H1 (cell line): ENCODE results near the gene ZNF277. TPM values are rescaled to one million over a fixed set of nuclear protein-coding genes. Genes with fewer than 3 reads are reported as not detected.

Experiments
- CTCF ChIA-PET: fragments of 300-600 bp; sonication (Branson Sonifier 250); formaldehyde crosslinking; loops from one replicate; lab custom pipeline; 2021; ENCODE audit not compliant: partially characterized antibody; lab: Charles Lee
- POLR2A ChIA-PET: fragments of 300-600 bp; sonication (Branson Sonifier 250); formaldehyde crosslinking; loops from one replicate; lab custom pipeline; 2021; ENCODE audit warnings: inconsistent platforms; ENCODE audit not compliant: partially characterized antibody; lab: Charles Lee
- DNase-seq, 2 experiments: peaks; one replicate each; pipeline versions ENCODE4 v3.0.0 to v3.0.0-alpha.2; 2010 to 2022; ENCODE audit warnings: low spot score in 2 of 2, low read depth in 1 of 2, mixed read lengths in 1 of 2
- FAIRE-seq: peaks from 2 replicates; lab custom pipeline; 2011; peaks lifted over from hg19 to GRCh38; lab: Jason Lieb, UNC
- H2AFZ ChIP-seq: 2 replicates; pipeline ENCODE4 v1.8.1; 2012; ENCODE audit warnings: low read length, inconsistent platforms
- H2AK5ac ChIP-seq: 2 replicates; pipeline ENCODE4 v1.6.1; 2013; ENCODE audit warnings: low read depth, low read length
- H2BK120ac ChIP-seq: replicated peaks from 2 replicates; pipeline ENCODE3; 2013; ENCODE audit warnings: low read depth, low read length, inconsistent platforms
- H2BK12ac ChIP-seq: 2 replicates; pipeline ENCODE4 v1.6.1; 2013; ENCODE audit warnings: low read depth, low read length
- H2BK15ac ChIP-seq: 2 replicates; pipeline ENCODE4 v1.6.1; 2013; ENCODE audit warnings: low read length
- H2BK20ac ChIP-seq: 2 replicates; pipeline ENCODE4 v1.6.1; 2013; ENCODE audit warnings: low read length
- H2BK5ac ChIP-seq: 2 replicates; pipeline ENCODE4 v1.6.1; 2013; ENCODE audit warnings: low read depth, low read length
- H3K14ac ChIP-seq: 2 replicates; pipeline ENCODE4 v1.6.1; 2013; ENCODE audit warnings: inconsistent platforms; ENCODE audit not compliant: insufficient read length
- H3K18ac ChIP-seq: 2 replicates; pipeline ENCODE4 v1.6.1; 2013; ENCODE audit warnings: low read length; ENCODE audit errors: extremely low read depth
- H3K23ac ChIP-seq: 2 replicates; pipeline ENCODE4 v1.6.1; 2013; ENCODE audit warnings: inconsistent platforms; ENCODE audit not compliant: insufficient read length
- H3K23me2 ChIP-seq: 2 replicates; pipeline ENCODE4 v1.6.1; 2013; ENCODE audit warnings: low read depth, low read length
- H3K27ac ChIP-seq: 2 replicates; pipeline ENCODE4 v1.6.1; 2011; ENCODE audit warnings: low read depth, low read length, inconsistent platforms
- H3K27me3 ChIP-seq, 4 experiments: replicated peaks in 1 of 4; 1 replicate in 1 of 4; 2 replicates in 3 of 4; pipeline versions ENCODE4 v1.6.1 to v1.8.1; 2011 to 2013; ENCODE audit warnings: low read length in 3 of 4, mild to moderate bottlenecking in 3 of 4, inconsistent platforms in 2 of 4, mixed read lengths in 2 of 4, moderate library complexity in 1 of 4; ENCODE audit not compliant: control insufficient read depth in 3 of 4, insufficient read depth in 3 of 4; ENCODE audit errors: extremely low read depth in 1 of 4
- H3K36me3 ChIP-seq, 4 experiments: 2 replicates each; pipeline versions ENCODE4 v1.6.1 to v1.8.1; 2011 to 2013; ENCODE audit warnings: mild to moderate bottlenecking in 4 of 4, low read length in 3 of 4, moderate library complexity in 2 of 4, control low read depth in 1 of 4, inconsistent platforms in 1 of 4; ENCODE audit not compliant: insufficient read depth in 4 of 4, control insufficient read depth in 2 of 4
- H3K4ac ChIP-seq: replicated peaks from 2 replicates; pipeline ENCODE3; 2013; ENCODE audit warnings: low read length, low read depth, mixed read lengths, inconsistent platforms; ENCODE audit not compliant: insufficient read length
- H3K4me1 ChIP-seq, 4 experiments: replicated peaks in 1 of 4; 1 replicate in 1 of 4; 2 replicates in 3 of 4; pipeline versions ENCODE4 v1.6.1 to v1.8.1; 2011 to 2013; ENCODE audit warnings: low read length in 3 of 4, inconsistent platforms in 2 of 4, mixed read lengths in 1 of 4; ENCODE audit not compliant: insufficient read depth in 4 of 4, control insufficient read depth in 3 of 4
- H3K4me2 ChIP-seq, 2 experiments: 2 replicates each; pipeline versions ENCODE4 v1.6.1 to v1.8.1; 2011 to 2013; ENCODE audit warnings: low read depth in 2 of 2, low read length in 2 of 2, control low read depth in 1 of 2, inconsistent platforms in 1 of 2, mild to moderate bottlenecking in 1 of 2; ENCODE audit not compliant: insufficient read depth in 1 of 2
- H3K4me3 ChIP-seq, 4 experiments: fragments of 200-600, 300-600 bp in 1 of 4; sonication (generic), shearing (Covaris generic), sonication (Bioruptor Twin) in 1 of 4; 2 replicates each; pipeline versions ENCODE4 v1.5.1 to v1.8.1; 2011 to 2016; ENCODE audit warnings: low read length in 4 of 4, low read depth in 3 of 4, control low read depth in 2 of 4, inconsistent platforms in 2 of 4, mild to moderate bottlenecking in 2 of 4, mixed read lengths in 1 of 4, moderate library complexity in 1 of 4; ENCODE audit not compliant: insufficient read depth in 2 of 4; ENCODE audit errors: extremely low read depth in 1 of 4
- H3K56ac ChIP-seq: replicated peaks from 2 replicates; pipeline ENCODE3; 2013; ENCODE audit warnings: low read depth, mild to moderate bottlenecking, mixed read lengths, low read length, inconsistent platforms; ENCODE audit not compliant: insufficient read length
- H3K79me1 ChIP-seq: 2 replicates; pipeline ENCODE4 v1.6.1; 2013; ENCODE audit warnings: low read depth, low read length, control low read depth
- H3K79me2 ChIP-seq, 2 experiments: 2 replicates each; pipeline versions ENCODE4 v1.6.1 to v1.8.1; 2012 to 2013; ENCODE audit warnings: low read length in 2 of 2, mild to moderate bottlenecking in 2 of 2, inconsistent platforms in 1 of 2; ENCODE audit not compliant: insufficient read depth in 2 of 2, control insufficient read depth in 1 of 2
- H3K9ac ChIP-seq, 4 experiments: replicated peaks in 1 of 4; 1 replicate in 1 of 4; 2 replicates in 3 of 4; pipeline versions ENCODE4 v1.6.1 to v1.8.1; 2011 to 2013; ENCODE audit warnings: low read depth in 3 of 4, low read length in 3 of 4, control low read depth in 2 of 4, mild to moderate bottlenecking in 2 of 4, moderate library complexity in 2 of 4, inconsistent platforms in 1 of 4; ENCODE audit errors: extremely low read depth in 1 of 4
- H3K9me3 ChIP-seq, 2 experiments: 2 replicates each; pipeline versions ENCODE4 v1.6.1 to v1.8.1; 2012 to 2013; ENCODE audit warnings: mild to moderate bottlenecking in 2 of 2, moderate library complexity in 2 of 2, control low read depth in 1 of 2, inconsistent platforms in 1 of 2, low read depth in 1 of 2, low read length in 1 of 2, mixed read lengths in 1 of 2; ENCODE audit not compliant: insufficient read depth in 2 of 2
- H4K20me1 ChIP-seq, 2 experiments: replicated peaks in 1 of 2; 2 replicates each; pipeline versions ENCODE3 to v1.8.1; 2011 to 2013; ENCODE audit warnings: inconsistent platforms in 2 of 2, low read length in 2 of 2, mild to moderate bottlenecking in 1 of 2; ENCODE audit not compliant: insufficient read depth in 2 of 2, control insufficient read depth in 1 of 2
- H4K5ac ChIP-seq: 2 replicates; pipeline ENCODE4 v1.6.1; 2013; ENCODE audit warnings: low read length, low read depth, mixed read lengths, inconsistent platforms; ENCODE audit not compliant: insufficient read length
- H4K8ac ChIP-seq: 2 replicates; pipeline ENCODE4 v1.8.0; 2013; ENCODE audit warnings: mild to moderate bottlenecking, moderate library complexity, low read length, inconsistent platforms; ENCODE audit not compliant: insufficient read depth; ENCODE audit errors: extremely low read depth
- H4K91ac ChIP-seq: replicated peaks from 2 replicates; pipeline ENCODE3; 2013; ENCODE audit warnings: low read length, mixed read lengths, inconsistent platforms; ENCODE audit not compliant: insufficient read length
- CTCF ChIP-seq, 3 experiments: IDR thresholded peaks; 1 replicate in 2 of 3; 2 replicates in 1 of 3; pipeline versions ENCODE4 v1.5.1 to v1.6.1; 2011; ENCODE audit warnings: low read length in 3 of 3, mild to moderate bottlenecking in 3 of 3, inconsistent platforms in 2 of 3, low read depth in 1 of 3, moderate library complexity in 1 of 3; ENCODE audit not compliant: insufficient read depth in 1 of 3; ENCODE audit errors: control extremely low read depth in 1 of 3
- SAP30 ChIP-seq: fragments of 300-600 bp; sonication (generic); IDR thresholded peaks from 2 replicates; pipeline ENCODE4 v1.7.1; 2012; ENCODE audit warnings: low read length, moderate library complexity, mild to moderate bottlenecking, inconsistent platforms; ENCODE audit not compliant: insufficient read depth, insufficient replicate concordance
- WGBS, 2 experiments: shearing (Covaris generic) in 1 of 2; methylation state at CpG; one replicate each; pipeline versions ENCODE4 v1.1.6 to v1.1.7; 2013 to 2015; ENCODE audit warnings: low lambda C conversion rate in 2 of 2, mixed read lengths in 2 of 2, inconsistent platforms in 1 of 2, low coverage in 1 of 2, missing lambda C conversion rate in 1 of 2; ENCODE audit not compliant: insufficient replicate concordance in 2 of 2, insufficient coverage in 1 of 2, insufficient read length in 1 of 2; ENCODE audit errors: extremely low coverage in 1 of 2, missing lambda C conversion rate in 1 of 2; 5-methylcytosine and 5-hydroxymethylcytosine counted together
- polyA plus RNA-seq, 7 experiments: library from polyadenylated mRNA; depleted of rRNA in 3 of 7; stranded (reverse) in 5 of 7; unstranded in 2 of 7; fragments of >200 nt in 5 of 7; fragments of 200-250 nt in 2 of 7; gene quantifications; 1 replicate in 5 of 7; 2 replicates in 1 of 7; 4 replicates in 1 of 7; pipeline versions ENCODE4 v1.2.1 to v1.2.3, GENCODE V29; 2011 to 2013; ENCODE audit warnings: missing spikeins in 2 of 7, mixed read lengths in 2 of 7
- total RNA-seq: library from RNA; stranded (reverse); fragmentation: NEBNext Ultra II Directional; extraction: Animal tissue kit (Norgen Biotek cat#: 25700); gene quantifications from 2 replicates; pipeline ENCODE4 v1.2.1, GENCODE V29; 2021

Gene ZNF277
- total and polyA plus RNA-seq, 2 of the 8 experiments (the other 6 are each of a cell fraction or from before 2014, with no cell fraction given) = 5.1 to 21.7 TPM

GRCh38 chr7:112162784-112163506 lies 43.5 kb upstream of the ZNF277 start:
- no peak overlapping the region for H2BK12ac ChIP-seq

More at GRCh38 chr7:112162784-112163506, 43.5 kb upstream of the ZNF277 start:
- no peak overlapping the region for H4K8ac ChIP-seq
- no peak overlapping the region for H3K4ac ChIP-seq
- ChIA-PET CTCF (interaction anchor here (0.9 to 1.1 kb wide), 2 partner anchors 308 to 309 kb away, joined by 3 read pairs; no protein-coding TSS in a partner anchor), POLR2A (interaction anchor here (0.8 to 1.4 kb wide), 3 partner anchors 42 to 161 kb away, joined by 3 to 5 read pairs (median 3); partner anchors contain the start of genes DOCK4 and ZNF277)
- H2BK15ac ChIP-seq = no peak overlapping the region; the same call in 1 of the 2 replicates
- no peak overlapping the region for H3K14ac ChIP-seq
- H3K23me2 ChIP-seq = peaks cover 2% of the 10 kb centered on the region; the same call in 1 of the 2 replicates
- no peaks in the 10 kb centered on the region for H4K20me1 ChIP-seq
- H3K79me2 ChIP-seq = peaks cover 0 to 33% of the 10 kb centered on the region in 2 experiments; a peak in 2 of 4 replicates
- H2BK20ac ChIP-seq = no peak overlapping the region; the same call in 1 of the 2 replicates
- H4K5ac ChIP-seq = no peak overlapping the region
- TF ChIP-seq CTCF (IDR thresholded peaks at IDR 0.05; ENCODE audit: control extremely low read depth in 1 of 3, insufficient read depth in 1 of 3, low read depth in 1 of 3, low read length in 3 of 3) = no peak
- TF ChIP-seq SAP30 = no peak
- no peak overlapping the region for H4K91ac ChIP-seq
- H3K79me1 ChIP-seq = no peaks in the 10 kb centered on the region
- H3K4me3 ChIP-seq = peak overlapping the region in 1 of 4 experiments; percentile 9; a peak in 1 of 8 replicates
- WGBS, 2 experiments = 42% methylated on average over 6 of the region's 6 CpGs; no CpG with 5 or more reads in 1 of the 2 experiments
- H3K27me3 ChIP-seq = no peaks in the 10 kb centered on the region
- H2AFZ ChIP-seq = no peak overlapping the region
- no peak overlapping the region for H3K27ac ChIP-seq
- peaks cover 3 to 26% (median 15%) of the 10 kb centered on the region in 4 experiments; a peak in 6 of 7 replicates for H3K4me1 ChIP-seq
- H3K18ac ChIP-seq = no peak overlapping the region
- no peak for FAIRE-seq
- H3K4me2 ChIP-seq = peak overlapping the region in 1 of 2 experiments; percentile 30; a peak in 1 of 4 replicates
- DNase-seq = no peak
- peak overlapping the region; percentile 56 for H2BK120ac ChIP-seq
- no peak overlapping the region for H3K23ac ChIP-seq
- H3K9me3 ChIP-seq = no peaks in the 10 kb centered on the region
- no peaks in the 10 kb centered on the region for H3K36me3 ChIP-seq
- no peak overlapping the region; the same call in 1 of the 2 replicates for H2BK5ac ChIP-seq
- H3K9ac ChIP-seq = no peak overlapping the region
- no peak overlapping the region for H3K56ac ChIP-seq
- H2AK5ac ChIP-seq = no peak overlapping the region
